Liver (tissue), 9 donors: ENCODE results near the gene PTPN14. TPM values are rescaled to one million over a fixed set of nuclear protein-coding genes. Genes with fewer than 3 reads are reported as not detected.

Experiments used
- DNase-seq: peaks from one replicate; pipeline ENCODE4 v3.0.0-alpha.2; 2017; ENCODE audit warnings: low spot score
- H3K27ac ChIP-seq, 2 donors: one replicate each; pipeline ENCODE4 v1.7.0; 2013; ENCODE audit warnings: inconsistent platforms in 2 of 2, low read length in 2 of 2, control low read depth in 1 of 2, low read depth in 1 of 2, mild to moderate bottlenecking in 1 of 2
- H3K27me3 ChIP-seq, 4 donors: one replicate each; pipeline versions ENCODE4 v1.6.1 to v1.7.0; 2013; ENCODE audit warnings: low read length in 3 of 4, inconsistent platforms in 1 of 4, mild to moderate bottlenecking in 1 of 4, moderate library complexity in 1 of 4; ENCODE audit not compliant: control insufficient read depth in 4 of 4, insufficient read depth in 4 of 4
- H3K36me3 ChIP-seq, 4 donors: one replicate each; pipeline versions ENCODE4 v1.6.1 to v1.7.0; 2013; ENCODE audit warnings: low read length in 3 of 4, mild to moderate bottlenecking in 3 of 4, low read depth in 1 of 4, moderate library complexity in 1 of 4; ENCODE audit not compliant: control insufficient read depth in 4 of 4, insufficient read depth in 3 of 4
- H3K4me1 ChIP-seq, 4 donors: one replicate each; pipeline versions ENCODE4 v1.6.1 to v1.7.0; 2013; ENCODE audit warnings: low read length in 3 of 4, mild to moderate bottlenecking in 3 of 4, moderate library complexity in 1 of 4; ENCODE audit not compliant: control insufficient read depth in 4 of 4, insufficient read depth in 4 of 4
- H3K4me3 ChIP-seq, 3 donors: one replicate each; pipeline versions ENCODE4 v1.6.1 to v1.7.0; 2013; ENCODE audit warnings: low read length in 3 of 3, control low read depth in 1 of 3, low read depth in 1 of 3, mild to moderate bottlenecking in 1 of 3
- H3K9ac ChIP-seq, 2 donors: one replicate each; pipeline ENCODE4 v1.7.0; 2013; ENCODE audit warnings: low read length in 2 of 2, mild to moderate bottlenecking in 2 of 2, moderate library complexity in 2 of 2, control low read depth in 1 of 2, low read depth in 1 of 2
- H3K9me3 ChIP-seq, 4 donors: one replicate each; pipeline versions ENCODE4 v1.6.1 to v1.7.0; 2013; ENCODE audit warnings: low read length in 3 of 4; ENCODE audit not compliant: control insufficient read depth in 4 of 4
- EGR1 ChIP-seq, 2 donors: IDR thresholded peaks; 2 replicates each; pipeline ENCODE4 v1.6.1; 2016 to 2018; ENCODE audit warnings: antibody characterized with exemption in 2 of 2, low read depth in 2 of 2
- FOXA1 ChIP-seq: IDR thresholded peaks from 2 replicates; pipeline ENCODE4 v1.6.1; 2016; ENCODE audit warnings: antibody characterized with exemption
- FOXA2 ChIP-seq: IDR thresholded peaks from 2 replicates; pipeline ENCODE4 v1.6.1; 2016; ENCODE audit warnings: antibody characterized with exemption
- GABPA ChIP-seq, 2 donors: IDR thresholded peaks in 1 of 2; conservative IDR thresholded peaks in 1 of 2; 2 replicates each; pipeline ENCODE4 v1.6.1; 2016; ENCODE audit warnings: antibody characterized with exemption in 2 of 2, mild to moderate bottlenecking in 1 of 2, moderate library complexity in 1 of 2
- HNF4A ChIP-seq, 2 donors: conservative IDR thresholded peaks; 2 replicates each; pipeline ENCODE4 v1.6.1; 2016; ENCODE audit warnings: antibody characterized with exemption in 2 of 2, mild to moderate bottlenecking in 2 of 2
- HNF4G ChIP-seq: IDR thresholded peaks from 2 replicates; pipeline ENCODE4 v1.6.1; 2016; ENCODE audit warnings: antibody characterized with exemption
- JUND ChIP-seq, 2 donors: IDR thresholded peaks; 2 replicates each; pipeline ENCODE4 v1.6.1; 2016; ENCODE audit warnings: antibody characterized with exemption in 2 of 2
- NR2F2 ChIP-seq: IDR thresholded peaks from 2 replicates; pipeline ENCODE4 v1.6.1; 2016; ENCODE audit warnings: antibody characterized with exemption
- RAD21 ChIP-seq, 2 donors: IDR thresholded peaks; 2 replicates each; pipeline ENCODE4 v1.6.1; 2016; ENCODE audit warnings: antibody characterized with exemption in 2 of 2, mild to moderate bottlenecking in 2 of 2
- RXRA ChIP-seq, 2 donors: IDR thresholded peaks; 2 replicates each; pipeline ENCODE4 v1.6.1; 2017 to 2018; ENCODE audit warnings: antibody characterized with exemption in 2 of 2, mild to moderate bottlenecking in 1 of 2
- TAF1 ChIP-seq: conservative IDR thresholded peaks from 2 replicates; pipeline ENCODE4 v1.6.1; 2016; ENCODE audit warnings: antibody characterized with exemption, mild to moderate bottlenecking
- YY1 ChIP-seq: IDR thresholded peaks from 2 replicates; pipeline ENCODE4 v1.6.1; 2016; ENCODE audit warnings: antibody characterized with exemption, mild to moderate bottlenecking
- WGBS: extraction: QIAGEN DNeasy Blood & Tissue Kit; methylation state at CpG from one replicate; pipeline ENCODE4 v1.1.7; 2013; 5-methylcytosine and 5-hydroxymethylcytosine counted together
- polyA plus RNA-seq, 2 donors: library from polyadenylated mRNA; stranded (reverse) in 1 of 2; unstranded in 1 of 2; fragments of 200-250 nt in 1 of 2; fragments of >200 nt in 1 of 2; fragmentation: Nextera tagmentation in 1 of 2; extraction: Ambion mirVana in 1 of 2; gene quantifications; one replicate each; pipeline versions ENCODE4 v1.2.1 to v1.2.3, GENCODE V29; 2013 to 2015
- total RNA-seq, 2 donors: library from RNA; depleted of rRNA; stranded (reverse); fragments of >200 nt; gene quantifications; one replicate each; pipeline ENCODE4 v1.2.3, GENCODE V29; 2014
- TF ChIP-seq, protein P1 (sequence below): IDR thresholded peaks from 2 replicates; pipeline ENCODE4 v1.6.1; 2016; ENCODE audit warnings: antibody characterized with exemption
- TF ChIP-seq, protein P2 (sequence below): IDR thresholded peaks from 2 replicates; pipeline ENCODE4 v1.6.1; 2016; ENCODE audit warnings: antibody characterized with exemption
- TF ChIP-seq, protein P3 (sequence below): fragments of 150-350 bp; IDR thresholded peaks from 2 replicates; pipeline ENCODE4 v1.5.1; 2017; ENCODE audit warnings: improper control_type of control experiment, low read depth, low read length; ENCODE audit not compliant: missing input control
- TF ChIP-seq, protein P4 (sequence below): IDR thresholded peaks from 2 replicates; pipeline ENCODE4 v1.6.1; 2016; ENCODE audit warnings: antibody characterized with exemption, mild to moderate bottlenecking
- TF ChIP-seq, protein P5 (sequence below): IDR thresholded peaks from 2 replicates; pipeline ENCODE4 v1.6.1; 2016; ENCODE audit warnings: antibody characterized with exemption
- donor health status: healthy.
- donor health status: healthy.
- donor health status: healthy.
- donor health status: healthy.
- donor health status: healthy.

Gene PTPN14
- total and polyA plus RNA-seq, 4 donors = 0.54 to 3.2 (median 1.5) TPM

DNA sequence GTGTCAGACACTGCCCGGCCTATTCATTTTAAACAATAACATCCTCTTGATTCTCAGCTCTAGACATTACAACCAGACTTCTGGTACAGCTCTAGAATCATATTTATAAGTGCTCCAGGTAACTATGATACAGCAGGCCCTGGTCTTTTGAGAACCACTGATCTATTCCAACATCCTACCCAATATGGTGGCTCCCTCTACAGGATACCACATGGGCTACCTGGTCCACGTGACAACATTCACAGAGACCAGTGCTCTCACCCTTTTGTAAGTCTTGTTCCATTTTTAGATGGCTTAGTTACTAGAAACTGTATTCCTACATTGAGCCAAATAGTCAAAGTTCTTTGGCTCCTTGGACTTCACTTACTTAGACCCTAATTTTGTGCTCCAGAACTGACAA is 102.9 kb downstream of the PTPN14 start:
- Histone ChIP-seq H3K27ac (no peak overlapping the region), H3K4me1 (no peaks in the 10 kb centered on the region), H3K27me3 (no peaks in the 10 kb centered on the region), H3K4me3 (no peak overlapping the region), H3K36me3 (no peaks in the 10 kb centered on the region), H3K9ac (no peak overlapping the region), H3K9me3 (no peaks in the 10 kb centered on the region)
- 96% methylated on average over 2 of the region's 2 CpGs for WGBS
- DNase-seq = no peak
- TF ChIP-seq, protein P1, sequence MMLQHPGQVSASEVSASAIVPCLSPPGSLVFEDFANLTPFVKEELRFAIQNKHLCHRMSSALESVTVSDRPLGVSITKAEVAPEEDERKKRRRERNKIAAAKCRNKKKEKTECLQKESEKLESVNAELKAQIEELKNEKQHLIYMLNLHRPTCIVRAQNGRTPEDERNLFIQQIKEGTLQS = no peak
- TF ChIP-seq RAD21 (IDR thresholded peaks at IDR 0.05) = no peak
- no peak for TF ChIP-seq GABPA (IDR thresholded peaks at IDR 0.05 in 1 of 2, conservative IDR thresholded peaks at IDR 0.05 in 1 of 2)
- no peak for TF ChIP-seq FOXA1
- TF ChIP-seq NR2F2 = no peak
- TF ChIP-seq HNF4A (conservative IDR thresholded peaks at IDR 0.05) = no peak
- TF ChIP-seq EGR1 (IDR thresholded peaks at IDR 0.05; ENCODE audit: low read depth in 2 of 2) = no peak
- TF ChIP-seq TAF1 = no peak
- TF ChIP-seq YY1 = no peak
- no peak for TF ChIP-seq JUND (IDR thresholded peaks at IDR 0.05)
- TF ChIP-seq, protein P2, sequence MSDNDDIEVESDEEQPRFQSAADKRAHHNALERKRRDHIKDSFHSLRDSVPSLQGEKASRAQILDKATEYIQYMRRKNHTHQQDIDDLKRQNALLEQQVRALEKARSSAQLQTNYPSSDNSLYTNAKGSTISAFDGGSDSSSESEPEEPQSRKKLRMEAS = no peak
- no peak for TF ChIP-seq RXRA (IDR thresholded peaks at IDR 0.05)
- no peak for TF ChIP-seq HNF4G

DNA sequence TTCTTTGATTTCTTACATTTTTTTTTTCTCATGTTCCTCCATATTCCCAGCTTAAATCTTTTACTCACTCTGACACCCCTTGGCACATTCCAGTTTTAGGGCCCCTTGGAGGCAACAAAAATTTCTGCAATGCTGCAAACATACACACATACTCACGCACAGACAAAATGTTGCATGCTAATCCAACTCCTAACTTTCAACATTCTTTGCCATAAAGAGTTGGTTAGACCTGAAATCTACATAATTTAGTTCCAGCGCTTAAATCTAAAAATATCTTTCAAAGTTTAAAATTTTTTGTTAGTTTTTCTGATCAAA is 103.9 kb downstream of the PTPN14 start:
- H3K27ac ChIP-seq = no peak overlapping the region
- TF ChIP-seq, protein P3, sequence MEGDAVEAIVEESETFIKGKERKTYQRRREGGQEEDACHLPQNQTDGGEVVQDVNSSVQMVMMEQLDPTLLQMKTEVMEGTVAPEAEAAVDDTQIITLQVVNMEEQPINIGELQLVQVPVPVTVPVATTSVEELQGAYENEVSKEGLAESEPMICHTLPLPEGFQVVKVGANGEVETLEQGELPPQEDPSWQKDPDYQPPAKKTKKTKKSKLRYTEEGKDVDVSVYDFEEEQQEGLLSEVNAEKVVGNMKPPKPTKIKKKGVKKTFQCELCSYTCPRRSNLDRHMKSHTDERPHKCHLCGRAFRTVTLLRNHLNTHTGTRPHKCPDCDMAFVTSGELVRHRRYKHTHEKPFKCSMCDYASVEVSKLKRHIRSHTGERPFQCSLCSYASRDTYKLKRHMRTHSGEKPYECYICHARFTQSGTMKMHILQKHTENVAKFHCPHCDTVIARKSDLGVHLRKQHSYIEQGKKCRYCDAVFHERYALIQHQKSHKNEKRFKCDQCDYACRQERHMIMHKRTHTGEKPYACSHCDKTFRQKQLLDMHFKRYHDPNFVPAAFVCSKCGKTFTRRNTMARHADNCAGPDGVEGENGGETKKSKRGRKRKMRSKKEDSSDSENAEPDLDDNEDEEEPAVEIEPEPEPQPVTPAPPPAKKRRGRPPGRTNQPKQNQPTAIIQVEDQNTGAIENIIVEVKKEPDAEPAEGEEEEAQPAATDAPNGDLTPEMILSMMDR = no peak
- TF ChIP-seq, protein P4, sequence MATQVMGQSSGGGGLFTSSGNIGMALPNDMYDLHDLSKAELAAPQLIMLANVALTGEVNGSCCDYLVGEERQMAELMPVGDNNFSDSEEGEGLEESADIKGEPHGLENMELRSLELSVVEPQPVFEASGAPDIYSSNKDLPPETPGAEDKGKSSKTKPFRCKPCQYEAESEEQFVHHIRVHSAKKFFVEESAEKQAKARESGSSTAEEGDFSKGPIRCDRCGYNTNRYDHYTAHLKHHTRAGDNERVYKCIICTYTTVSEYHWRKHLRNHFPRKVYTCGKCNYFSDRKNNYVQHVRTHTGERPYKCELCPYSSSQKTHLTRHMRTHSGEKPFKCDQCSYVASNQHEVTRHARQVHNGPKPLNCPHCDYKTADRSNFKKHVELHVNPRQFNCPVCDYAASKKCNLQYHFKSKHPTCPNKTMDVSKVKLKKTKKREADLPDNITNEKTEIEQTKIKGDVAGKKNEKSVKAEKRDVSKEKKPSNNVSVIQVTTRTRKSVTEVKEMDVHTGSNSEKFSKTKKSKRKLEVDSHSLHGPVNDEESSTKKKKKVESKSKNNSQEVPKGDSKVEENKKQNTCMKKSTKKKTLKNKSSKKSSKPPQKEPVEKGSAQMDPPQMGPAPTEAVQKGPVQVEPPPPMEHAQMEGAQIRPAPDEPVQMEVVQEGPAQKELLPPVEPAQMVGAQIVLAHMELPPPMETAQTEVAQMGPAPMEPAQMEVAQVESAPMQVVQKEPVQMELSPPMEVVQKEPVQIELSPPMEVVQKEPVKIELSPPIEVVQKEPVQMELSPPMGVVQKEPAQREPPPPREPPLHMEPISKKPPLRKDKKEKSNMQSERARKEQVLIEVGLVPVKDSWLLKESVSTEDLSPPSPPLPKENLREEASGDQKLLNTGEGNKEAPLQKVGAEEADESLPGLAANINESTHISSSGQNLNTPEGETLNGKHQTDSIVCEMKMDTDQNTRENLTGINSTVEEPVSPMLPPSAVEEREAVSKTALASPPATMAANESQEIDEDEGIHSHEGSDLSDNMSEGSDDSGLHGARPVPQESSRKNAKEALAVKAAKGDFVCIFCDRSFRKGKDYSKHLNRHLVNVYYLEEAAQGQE = no peak
- TF ChIP-seq, protein P2 = no peak
- no peak for TF ChIP-seq EGR1 (IDR thresholded peaks at IDR 0.05; ENCODE audit: low read depth in 2 of 2)
- no peak for TF ChIP-seq JUND (IDR thresholded peaks at IDR 0.05)
- TF ChIP-seq, protein P5, sequence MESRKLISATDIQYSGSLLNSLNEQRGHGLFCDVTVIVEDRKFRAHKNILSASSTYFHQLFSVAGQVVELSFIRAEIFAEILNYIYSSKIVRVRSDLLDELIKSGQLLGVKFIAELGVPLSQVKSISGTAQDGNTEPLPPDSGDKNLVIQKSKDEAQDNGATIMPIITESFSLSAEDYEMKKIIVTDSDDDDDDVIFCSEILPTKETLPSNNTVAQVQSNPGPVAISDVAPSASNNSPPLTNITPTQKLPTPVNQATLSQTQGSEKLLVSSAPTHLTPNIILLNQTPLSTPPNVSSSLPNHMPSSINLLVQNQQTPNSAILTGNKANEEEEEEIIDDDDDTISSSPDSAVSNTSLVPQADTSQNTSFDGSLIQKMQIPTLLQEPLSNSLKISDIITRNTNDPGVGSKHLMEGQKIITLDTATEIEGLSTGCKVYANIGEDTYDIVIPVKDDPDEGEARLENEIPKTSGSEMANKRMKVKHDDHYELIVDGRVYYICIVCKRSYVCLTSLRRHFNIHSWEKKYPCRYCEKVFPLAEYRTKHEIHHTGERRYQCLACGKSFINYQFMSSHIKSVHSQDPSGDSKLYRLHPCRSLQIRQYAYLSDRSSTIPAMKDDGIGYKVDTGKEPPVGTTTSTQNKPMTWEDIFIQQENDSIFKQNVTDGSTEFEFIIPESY = no peak
- no peak for TF ChIP-seq HNF4G
- no peak for TF ChIP-seq FOXA2
- no peak for TF ChIP-seq NR2F2
- TF ChIP-seq TAF1 = no peak
- no peak for TF ChIP-seq FOXA1
- no peak for TF ChIP-seq GABPA (IDR thresholded peaks at IDR 0.05 in 1 of 2, conservative IDR thresholded peaks at IDR 0.05 in 1 of 2)
- no peak for TF ChIP-seq RXRA (IDR thresholded peaks at IDR 0.05)
- TF ChIP-seq HNF4A (conservative IDR thresholded peaks at IDR 0.05) = no peak
- TF ChIP-seq RAD21 (IDR thresholded peaks at IDR 0.05) = no peak
- TF ChIP-seq, protein P1 = no peak
- no peak overlapping the region for H3K4me3 ChIP-seq
- no peak overlapping the region for H3K9ac ChIP-seq
- DNase-seq = no peak
- no peaks in the 10 kb centered on the region for H3K36me3 ChIP-seq
- H3K27me3 ChIP-seq = no peaks in the 10 kb centered on the region
- no peaks in the 10 kb centered on the region for H3K9me3 ChIP-seq
- no peaks in the 10 kb centered on the region for H3K4me1 ChIP-seq
- WGBS = 92% methylated on average over 2 of the region's 2 CpGs
